ENCODE measurements around the gene CITED4.

DNA sequence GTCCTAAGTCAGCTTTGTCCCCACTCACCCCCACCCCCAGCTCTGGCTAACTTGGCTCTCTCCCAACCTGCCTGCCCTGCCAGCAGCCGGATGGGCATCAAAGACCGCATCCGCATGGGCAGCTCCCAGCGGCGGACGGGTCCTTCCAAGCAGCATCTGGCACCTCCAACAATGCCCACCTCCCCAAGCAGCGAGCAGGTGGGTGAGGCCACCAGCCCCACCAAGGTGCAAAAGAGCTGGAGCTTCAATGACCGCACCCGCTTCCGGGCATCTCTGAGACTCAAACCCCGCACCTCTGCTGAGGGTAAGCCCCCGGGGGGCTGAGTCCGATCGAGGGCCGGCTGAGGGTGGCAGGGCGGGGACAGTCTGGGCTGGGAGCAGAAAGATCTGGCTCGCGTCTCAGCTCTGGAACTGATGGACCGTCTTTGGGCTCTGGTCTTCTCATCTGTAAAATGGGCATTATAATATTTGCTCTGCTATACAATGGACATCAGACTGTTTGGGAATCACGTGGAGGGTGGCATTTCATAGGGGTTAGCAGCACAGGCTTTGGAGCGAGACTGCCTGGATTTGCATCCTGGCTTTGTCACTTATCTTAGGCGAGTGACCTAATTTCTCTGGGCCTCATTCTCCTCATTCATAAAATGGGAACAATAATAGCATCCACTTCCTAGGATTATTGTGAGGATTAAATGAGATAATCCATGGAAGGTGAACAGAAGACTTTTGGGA, 31.0 kb downstream of the CITED4 start:
- TF ChIP-seq, protein P1, sequence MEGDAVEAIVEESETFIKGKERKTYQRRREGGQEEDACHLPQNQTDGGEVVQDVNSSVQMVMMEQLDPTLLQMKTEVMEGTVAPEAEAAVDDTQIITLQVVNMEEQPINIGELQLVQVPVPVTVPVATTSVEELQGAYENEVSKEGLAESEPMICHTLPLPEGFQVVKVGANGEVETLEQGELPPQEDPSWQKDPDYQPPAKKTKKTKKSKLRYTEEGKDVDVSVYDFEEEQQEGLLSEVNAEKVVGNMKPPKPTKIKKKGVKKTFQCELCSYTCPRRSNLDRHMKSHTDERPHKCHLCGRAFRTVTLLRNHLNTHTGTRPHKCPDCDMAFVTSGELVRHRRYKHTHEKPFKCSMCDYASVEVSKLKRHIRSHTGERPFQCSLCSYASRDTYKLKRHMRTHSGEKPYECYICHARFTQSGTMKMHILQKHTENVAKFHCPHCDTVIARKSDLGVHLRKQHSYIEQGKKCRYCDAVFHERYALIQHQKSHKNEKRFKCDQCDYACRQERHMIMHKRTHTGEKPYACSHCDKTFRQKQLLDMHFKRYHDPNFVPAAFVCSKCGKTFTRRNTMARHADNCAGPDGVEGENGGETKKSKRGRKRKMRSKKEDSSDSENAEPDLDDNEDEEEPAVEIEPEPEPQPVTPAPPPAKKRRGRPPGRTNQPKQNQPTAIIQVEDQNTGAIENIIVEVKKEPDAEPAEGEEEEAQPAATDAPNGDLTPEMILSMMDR (IDR thresholded peaks at IDR 0.05), result no peak
- TF ChIP-seq POLR2AphosphoS5 (IDR thresholded peaks at IDR 0.05), result no peak
